GM10847 (cell line): Measurements from ENCODE around the gene NAIF1.

Experiments
- POLR2A ChIP-seq: IDR thresholded peaks from 2 replicates; pipeline ENCODE4 v1.6.1; 2011; ENCODE audit not compliant: insufficient read length; ENCODE audit errors: extremely low read depth

The NAIF1 gene

GRCh38 chr9:128026773-128027541, 40.2 kb downstream of the NAIF1 start:
- TF ChIP-seq POLR2A: no peak

- no peak for TF ChIP-seq POLR2A
These were observed 40.8 kb downstream of the NAIF1 start for GRCh38 chr9:128026255-128026772.

- TF ChIP-seq POLR2A: no peak
These were observed 41.4 kb downstream of the NAIF1 start for GRCh38 chr9:128025736-128026135.

- TF ChIP-seq POLR2A: no peak
These were observed 42.3 kb downstream of the NAIF1 start for GRCh38 chr9:128024761-128025308.

GRCh38 chr9:128022886-128023285, 44.2 kb downstream of the NAIF1 start:
- TF ChIP-seq POLR2A: no peak

- TF ChIP-seq POLR2A: no peak
These were observed 46.0 kb downstream of the NAIF1 start for GRCh38 chr9:128021098-128021497.

- no peak for TF ChIP-seq POLR2A
These were observed 46.4 kb downstream of the NAIF1 start for GRCh38 chr9:128020692-128021091.

- TF ChIP-seq POLR2A: no peak
These were observed 51.4 kb downstream of the NAIF1 start for GRCh38 chr9:128015696-128016095.
